HCT116 (cell line): ENCODE measurements around the gene CYP4F8. TPM values are rescaled to one million over a fixed set of nuclear protein-coding genes. Genes with fewer than 3 reads are reported as not detected.

Source experiments
- ATAC-seq: fragments of 200-7000 bp; cut with Tn5 transposase; 2 replicates; pipeline ENCODE4 v1.9.1; 2020; ENCODE audit warnings: mild to moderate bottlenecking, moderate library complexity
- BruUV-seq: library from RNA; stranded (reverse); fragments of 400-500 nt; replicated peaks from 2 replicates; lab custom pipeline; 2021; lab: Mats Ljungman, UMichigan
- CTCF ChIA-PET: fragments of 300-600 bp; sonication (Branson Sonifier 250); formaldehyde crosslinking; loops from one replicate; lab custom pipeline; 2021; ENCODE audit warnings: antibody characterized with exemption; lab: Charles Lee
- POLR2A ChIA-PET: fragments of 300-600, 350-600 bp; sonication (Branson Sonifier 250); formaldehyde crosslinking; loops from one replicate; lab custom pipeline; 2021; ENCODE audit warnings: antibody characterized with exemption; lab: Charles Lee
- RAD21 ChIA-PET, 2 experiments: fragments of 300-600 bp; sonication (Branson Sonifier 250); formaldehyde crosslinking; loops; one replicate each; lab custom pipeline; 2023; ENCODE audit warnings: low total read pairs in 2 of 2; ENCODE audit not compliant: uncharacterized antibody in 2 of 2, unreplicated experiment in 2 of 2, low non-redundant PET in 1 of 2; lab: Charles Lee
- DNase-seq: peaks from one replicate; pipeline ENCODE4 v3.0.0-alpha.2; 2010; ENCODE audit warnings: low read depth, low spot score
- H2AFZ ChIP-seq: fragments of 200-600 bp; shearing (Covaris generic), sonication (generic); 2 replicates; pipeline ENCODE4 v1.6.1; 2017; ENCODE audit warnings: low read depth, mixed run types, mixed read lengths, antibody characterized with exemption, low read length; ENCODE audit not compliant: poor library complexity, severe bottlenecking
- H3K27ac ChIP-seq: 2 replicates; pipeline ENCODE4 v1.5.1; 2012; ENCODE audit warnings: low read depth, low read length
- H3K27me3 ChIP-seq: fragments of 200-600 bp; sonication (generic); 2 replicates; pipeline ENCODE4 v1.6.1; 2016; ENCODE audit warnings: mixed run types, low read length, mixed read lengths; ENCODE audit not compliant: insufficient read depth
- H3K36me3 ChIP-seq, 2 experiments: fragments of 200-500 bp in 1 of 2; fragments of 200-600 bp in 1 of 2; sonication (Bioruptor generic) in 1 of 2; sonication (generic) in 1 of 2; 2 replicates each; pipeline versions ENCODE4 v1.5.1 to v1.6.1; 2014 to 2016; ENCODE audit warnings: low read length in 2 of 2, inconsistent platforms in 1 of 2, mixed read lengths in 1 of 2, mixed run types in 1 of 2; ENCODE audit not compliant: insufficient read depth in 2 of 2, control insufficient read depth in 1 of 2
- H3K4me1 ChIP-seq, 2 experiments: fragments of 200-600 bp in 1 of 2; sonication (generic) in 1 of 2; 2 replicates each; pipeline versions ENCODE4 v1.5.1 to v1.6.1; 2012 to 2017; ENCODE audit warnings: low read length in 2 of 2, inconsistent platforms in 1 of 2, mild to moderate bottlenecking in 1 of 2, mixed read lengths in 1 of 2, mixed run types in 1 of 2, moderate library complexity in 1 of 2; ENCODE audit not compliant: insufficient read depth in 2 of 2, control insufficient read depth in 1 of 2
- H3K4me2 ChIP-seq: fragments of 200-600 bp; sonication (generic); 2 replicates; pipeline ENCODE4 v1.6.1; 2017; ENCODE audit warnings: mixed run types, low read length, mixed read lengths
- H3K4me3 ChIP-seq, 2 experiments: fragments of 200-600 bp in 1 of 2; sonication (generic) in 1 of 2; replicated peaks in 1 of 2; 2 replicates each; pipeline ENCODE4 v1.5.1; 2011 to 2016; ENCODE audit warnings: low read length in 2 of 2, control low read depth in 1 of 2, low read depth in 1 of 2, mild to moderate bottlenecking in 1 of 2, mixed read lengths in 1 of 2, mixed run types in 1 of 2
- H3K79me2 ChIP-seq: fragments of 200-600 bp; sonication (generic); 2 replicates; pipeline ENCODE4 v1.6.1; 2017; ENCODE audit warnings: mild to moderate bottlenecking, mixed run types, low read length, moderate library complexity, mixed read lengths; ENCODE audit not compliant: insufficient read depth
- H3K9ac ChIP-seq: fragments of 200-600 bp; sonication (generic); 2 replicates; pipeline ENCODE4 v1.6.1; 2016; ENCODE audit warnings: low read length, mixed read lengths
- H3K9me2 ChIP-seq: fragments of 200-600 bp; sonication (generic), shearing (Covaris generic); 2 replicates; pipeline ENCODE4 v1.6.1; 2017; ENCODE audit warnings: mixed run types, mild to moderate bottlenecking, moderate library complexity; ENCODE audit not compliant: insufficient read depth
- H3K9me3 ChIP-seq, 2 experiments: fragments of 200-500 bp in 1 of 2; fragments of 200-600 bp in 1 of 2; sonication (Bioruptor generic) in 1 of 2; sonication (generic) in 1 of 2; 2 replicates each; pipeline ENCODE4 v1.6.1; 2014 to 2017; ENCODE audit warnings: low read length in 2 of 2, mixed read lengths in 2 of 2, inconsistent platforms in 1 of 2, low read depth in 1 of 2, mild to moderate bottlenecking in 1 of 2, mixed run types in 1 of 2, moderate library complexity in 1 of 2; ENCODE audit not compliant: control insufficient read depth in 1 of 2, insufficient read depth in 1 of 2
- H4K20me1 ChIP-seq: fragments of 200-600 bp; sonication (generic), shearing (Covaris generic); 2 replicates; pipeline ENCODE4 v1.6.1; 2017; ENCODE audit warnings: mixed run types, mild to moderate bottlenecking, moderate library complexity; ENCODE audit not compliant: insufficient read depth
- CTCF ChIP-seq, 3 experiments: fragments of 200-600 bp in 1 of 3; sonication (generic) in 1 of 3; IDR thresholded peaks in 2 of 3; conservative IDR thresholded peaks in 1 of 3; 2 replicates each; pipeline ENCODE4 v1.5.1; 2012 to 2017; ENCODE audit warnings: low read depth in 2 of 3, low read length in 2 of 3, antibody characterized with exemption in 1 of 3, borderline replicate concordance in 1 of 3, control low read depth in 1 of 3, mild to moderate bottlenecking in 1 of 3, mixed read lengths in 1 of 3, mixed run types in 1 of 3, moderate library complexity in 1 of 3; ENCODE audit not compliant: insufficient read depth in 1 of 3
- EZH2 ChIP-seq: fragments of 200-600 bp; sonication (generic); IDR thresholded peaks from 2 replicates; pipeline ENCODE4 v1.6.1; 2017; ENCODE audit warnings: antibody characterized with exemption, mixed run types
- FOSL1 ChIP-seq: IDR thresholded peaks from 2 replicates; pipeline ENCODE4 v1.6.1; 2012; ENCODE audit warnings: low read depth
- JUND ChIP-seq: IDR thresholded peaks from 2 replicates; pipeline ENCODE4 v1.6.1; 2012
- POLR2A ChIP-seq: IDR thresholded peaks from 2 replicates; pipeline ENCODE4 v1.7.0; 2011; ENCODE audit warnings: borderline replicate concordance; ENCODE audit not compliant: insufficient read depth, insufficient read length; ENCODE audit errors: extremely low read depth
- POLR2AphosphoS5 ChIP-seq: IDR thresholded peaks from 2 replicates; pipeline ENCODE4 v1.6.1; 2011; ENCODE audit warnings: mild to moderate bottlenecking, low read depth, low read length, moderate library complexity
- RAD21 ChIP-seq: IDR thresholded peaks from 2 replicates; pipeline ENCODE4 v1.6.1; 2012; ENCODE audit warnings: low read depth, mild to moderate bottlenecking
- REST ChIP-seq: IDR thresholded peaks from 2 replicates; pipeline ENCODE4 v1.6.1; 2012; ENCODE audit warnings: low read depth
- SRF ChIP-seq: IDR thresholded peaks from 2 replicates; pipeline ENCODE4 v1.6.1; 2012; ENCODE audit warnings: low read depth
- TCF7L2 ChIP-seq: IDR thresholded peaks from 2 replicates; pipeline ENCODE4 v1.7.0; 2011; ENCODE audit warnings: borderline replicate concordance, inconsistent platforms; ENCODE audit not compliant: insufficient read depth, insufficient read length; ENCODE audit errors: extremely low read depth
- YY1 ChIP-seq: IDR thresholded peaks from 2 replicates; pipeline ENCODE4 v1.6.1; 2011; ENCODE audit warnings: low read length, low read depth, moderate library complexity, mild to moderate bottlenecking; ENCODE audit not compliant: insufficient replicate concordance; ENCODE audit errors: extremely low read depth
- ZFX ChIP-seq: fragments of 450-650 bp; IDR thresholded peaks from 2 replicates; pipeline ENCODE4 v1.6.1; 2017
- intact Hi-C: fragments of 100-400 bp; cut with micrococcal nuclease; formaldehyde crosslinking; loops from 2 replicates; pipeline ENCODE4 v1.10.0; 2022
- total RNA-seq: library from RNA; stranded (reverse); gene quantifications from one replicate; pipeline ENCODE4 v1.2.1, GENCODE V29; 2021; ENCODE audit not compliant: unreplicated experiment

The CYP4F8 gene
- total RNA-seq, 1 experiment from 2014 or later = not detected

GRCh38 chr19:15584541-15585115 lies 30.4 kb upstream of the CYP4F8 start:
- Histone ChIP-seq H3K9me2 (no peaks in the 10 kb centered on the region), H3K36me3 (no peaks in the 10 kb centered on the region), H3K9me3 (no peaks in the 10 kb centered on the region), H4K20me1 (no peaks in the 10 kb centered on the region), H3K9ac (no peak overlapping the region), H3K4me2 (peak overlapping the region; percentile 38), H2AFZ (no peak overlapping the region), H3K27me3 (peaks cover 13% of the 10 kb centered on the region; the same call in 1 of the 2 replicates), H3K4me3 (no peak overlapping the region), H3K27ac (no peak overlapping the region), H3K79me2 (no peaks in the 10 kb centered on the region), H3K4me1 (peaks cover 0 to 9% of the 10 kb centered on the region in 2 experiments; a peak in 1 of 4 replicates)
- no TSS peak for BruUV-seq
- TF ChIP-seq RAD21 (peak; percentile 93), CTCF (IDR thresholded peaks at IDR 0.05 in 2 of 3, conservative IDR thresholded peaks at IDR 0.05 in 1 of 3; ENCODE audit: borderline replicate concordance in 1 of 3, insufficient read depth in 1 of 3, low read depth in 2 of 3, low read length in 2 of 3) (peak; percentile 97), ZFX (no peak), FOSL1 (no peak), EZH2 (no peak)
- ChIA-PET POLR2A (no interaction called here), CTCF (no interaction called here), RAD21 (interaction anchor here in 1 of 2 experiments (0.7 kb wide), 1 partner anchor 457 kb away, joined by 3 read pairs; no protein-coding TSS in a partner anchor)
- intact Hi-C loops = loop anchor here (1.0 to 5.0 kb wide), 2 partner anchors 178 to 226 kb away; no protein-coding TSS in a partner anchor
- ATAC-seq (peak; percentile 98), DNase-seq (peak; percentile 67)

GRCh38 chr19:15587663-15588062 lies 27.4 kb upstream of the CYP4F8 start:
- no peak overlapping the region for H2AFZ ChIP-seq
- no peak overlapping the region for H3K4me2 ChIP-seq
- H3K4me1 ChIP-seq = peaks cover 0 to 9% of the 10 kb centered on the region in 2 experiments; a peak in 1 of 4 replicates
- ChIA-PET CTCF (interaction anchor here (1.6 kb wide), 1 partner anchor 32 kb away, joined by 4 read pairs; no protein-coding TSS in a partner anchor), POLR2A (no interaction called here), RAD21 (interaction anchor here in 1 of 2 experiments (0.7 kb wide), 1 partner anchor 78 kb away, joined by 3 read pairs; no protein-coding TSS in a partner anchor)
- BruUV-seq = no TSS peak
- H3K4me3 ChIP-seq = no peak overlapping the region
- intact Hi-C loops = no loop called here
- ATAC-seq (no peak), DNase-seq (no peak)
- H3K9me3 ChIP-seq = no peaks in the 10 kb centered on the region
- H3K27me3 ChIP-seq = no peaks in the 10 kb centered on the region; the same call in 1 of the 2 replicates
- no peaks in the 10 kb centered on the region for H3K79me2 ChIP-seq
- no peaks in the 10 kb centered on the region for H4K20me1 ChIP-seq
- no peak overlapping the region for H3K27ac ChIP-seq
- H3K36me3 ChIP-seq = no peaks in the 10 kb centered on the region
- H3K9ac ChIP-seq = no peak overlapping the region
- no peaks in the 10 kb centered on the region for H3K9me2 ChIP-seq
- TF ChIP-seq POLR2A (no peak), TCF7L2 (no peak), ZFX (no peak), FOSL1 (no peak), REST (no peak), JUND (no peak), POLR2AphosphoS5 (no peak), SRF (no peak), YY1 (no peak)
